ENCODE measurements around the gene SNRPA.

SNRPA gene

GRCh38 chr19:40743926-40744325 is 7.1 kb upstream of the SNRPA start:
- DNase-seq (ENCODE audit: low spot score) = no peak
- peaks cover 0 to 1% of the 10 kb centered on the region in 2 donors for H3K9me3 ChIP-seq (replicated peaks in 1 of 2; ENCODE audit: control insufficient read depth in 2 of 2, insufficient read depth in 1 of 2, low read depth in 1 of 2, low read length in 2 of 2)
- H3K23ac ChIP-seq (ENCODE audit: low read depth, low read length, poor library complexity) = peak overlapping the region; percentile 69
- no peak overlapping the region for H4K8ac ChIP-seq (ENCODE audit: low read depth, low read length)
- H3K27me3 ChIP-seq (ENCODE audit: control insufficient read depth in 3 of 3, insufficient read depth in 3 of 3, low read depth in 1 of 3, low read length in 3 of 3) = no peaks in the 10 kb centered on the region
- H3K4me2 ChIP-seq (ENCODE audit: insufficient read depth, low read length, poor library complexity, severe bottlenecking) = no peak overlapping the region
- H3K27ac ChIP-seq (replicated peaks; ENCODE audit: low read length) = no peak overlapping the region
- H2BK12ac ChIP-seq (ENCODE audit: low read length) = peak overlapping the region; percentile 60
- H2BK120ac ChIP-seq (ENCODE audit: low read depth, low read length) = no peak overlapping the region
- H3K79me1 ChIP-seq (ENCODE audit: low read depth, low read length) = peaks cover 3% of the 10 kb centered on the region
- peaks cover 14 to 42% of the 10 kb centered on the region in 2 donors for H3K36me3 ChIP-seq (replicated peaks in 1 of 2; ENCODE audit: control insufficient read depth in 2 of 2, insufficient read depth in 2 of 2, low read length in 2 of 2)
- no peak overlapping the region for H2BK15ac ChIP-seq (ENCODE audit: low read length)
- no peak overlapping the region for H3K4ac ChIP-seq (ENCODE audit: low read length)
- H3K18ac ChIP-seq (ENCODE audit: low read length) = no peak overlapping the region
- no peak overlapping the region for H3K4me3 ChIP-seq (ENCODE audit: low read length in 2 of 2)
- H2BK5ac ChIP-seq (ENCODE audit: low read length) = peak overlapping the region; percentile 29
- peak overlapping the region; percentile 27 for H3K9ac ChIP-seq (ENCODE audit: low read depth, low read length, poor library complexity)
- peak overlapping the region; percentile 19 for H2AK5ac ChIP-seq (ENCODE audit: low read depth, low read length)
- no peak overlapping the region for H2AFZ ChIP-seq (ENCODE audit: low read length)
- peaks cover 2 to 3% of the 10 kb centered on the region in 2 donors for H3K4me1 ChIP-seq (ENCODE audit: control insufficient read depth in 2 of 2, insufficient read depth in 1 of 2, low read depth in 1 of 2, low read length in 2 of 2)
- peak overlapping the region; percentile 53 for H4K91ac ChIP-seq (ENCODE audit: low read depth, low read length, poor library complexity)
- H3K14ac ChIP-seq (ENCODE audit: low read length) = no peak overlapping the region
- no CpG with 5 or more reads among the region's 10 CpGs for WGBS, 2 donors (ENCODE audit: extremely low coverage in 2 of 2, insufficient read length in 2 of 2, insufficient replicate concordance in 1 of 2)

- Histone ChIP-seq H4K91ac (ENCODE audit: low read depth, low read length, poor library complexity) (no peak overlapping the region), H2AK5ac (ENCODE audit: low read depth, low read length) (peak overlapping the region; percentile 19), H3K4me3 (ENCODE audit: low read length in 2 of 2) (no peak overlapping the region), H4K8ac (ENCODE audit: low read depth, low read length) (no peak overlapping the region), H3K36me3 (replicated peaks in 1 of 2; ENCODE audit: control insufficient read depth in 2 of 2, insufficient read depth in 2 of 2, low read length in 2 of 2) (peaks cover 7 to 34% of the 10 kb centered on the region in 2 donors), H3K4ac (ENCODE audit: low read length) (no peak overlapping the region), H3K18ac (ENCODE audit: low read length) (no peak overlapping the region), H3K4me2 (ENCODE audit: insufficient read depth, low read length, poor library complexity, severe bottlenecking) (no peak overlapping the region), H3K9ac (ENCODE audit: low read depth, low read length, poor library complexity) (no peak overlapping the region), H3K4me1 (ENCODE audit: control insufficient read depth in 2 of 2, insufficient read depth in 1 of 2, low read depth in 1 of 2, low read length in 2 of 2) (peaks cover 9 to 10% of the 10 kb centered on the region in 2 donors), H3K23ac (ENCODE audit: low read depth, low read length, poor library complexity) (no peak overlapping the region), H3K9me3 (replicated peaks in 1 of 2; ENCODE audit: control insufficient read depth in 2 of 2, insufficient read depth in 1 of 2, low read depth in 1 of 2, low read length in 2 of 2) (peaks cover 0 to 1% of the 10 kb centered on the region in 2 donors), H3K27ac (replicated peaks; ENCODE audit: low read length) (no peak overlapping the region), H3K14ac (ENCODE audit: low read length) (no peak overlapping the region), H2BK5ac (ENCODE audit: low read length) (no peak overlapping the region), H3K27me3 (ENCODE audit: control insufficient read depth in 3 of 3, insufficient read depth in 3 of 3, low read depth in 1 of 3, low read length in 3 of 3) (no peaks in the 10 kb centered on the region), H2BK120ac (ENCODE audit: low read depth, low read length) (no peak overlapping the region), H2AFZ (ENCODE audit: low read length) (no peak overlapping the region), H2BK12ac (ENCODE audit: low read length) (no peak overlapping the region), H3K79me1 (ENCODE audit: low read depth, low read length) (no peaks in the 10 kb centered on the region), H2BK15ac (ENCODE audit: low read length) (no peak overlapping the region)
- no CpG with 5 or more reads among the region's 17 CpGs for WGBS, 2 donors (ENCODE audit: extremely low coverage in 2 of 2, insufficient read length in 2 of 2, insufficient replicate concordance in 1 of 2)
- no peak for DNase-seq (ENCODE audit: low spot score)
Measured at GRCh38 chr19:40744554-40745401, 6.2 kb upstream of the SNRPA start.

GRCh38 chr19:40745402-40745780 is 5.6 kb upstream of the SNRPA start:
- H3K14ac ChIP-seq (ENCODE audit: low read length) = no peak overlapping the region
- H3K27ac ChIP-seq (replicated peaks; ENCODE audit: low read length) = no peak overlapping the region
- H2AFZ ChIP-seq (ENCODE audit: low read length) = no peak overlapping the region
- no peak overlapping the region for H3K4me2 ChIP-seq (ENCODE audit: insufficient read depth, low read length, poor library complexity, severe bottlenecking)
- peaks cover 6 to 30% of the 10 kb centered on the region in 2 donors for H3K36me3 ChIP-seq (replicated peaks in 1 of 2; ENCODE audit: control insufficient read depth in 2 of 2, insufficient read depth in 2 of 2, low read length in 2 of 2)
- no peak overlapping the region for H4K8ac ChIP-seq (ENCODE audit: low read depth, low read length)
- no peak overlapping the region for H3K4me3 ChIP-seq (ENCODE audit: low read length in 2 of 2)
- H2BK12ac ChIP-seq (ENCODE audit: low read length) = no peak overlapping the region
- no CpG with 5 or more reads among the region's 7 CpGs for WGBS, 2 donors (ENCODE audit: extremely low coverage in 2 of 2, insufficient read length in 2 of 2, insufficient replicate concordance in 1 of 2)
- no peak overlapping the region for H2BK120ac ChIP-seq (ENCODE audit: low read depth, low read length)
- H3K27me3 ChIP-seq (ENCODE audit: control insufficient read depth in 3 of 3, insufficient read depth in 3 of 3, low read depth in 1 of 3, low read length in 3 of 3) = no peaks in the 10 kb centered on the region
- H2AK5ac ChIP-seq (ENCODE audit: low read depth, low read length) = no peak overlapping the region
- H2BK15ac ChIP-seq (ENCODE audit: low read length) = no peak overlapping the region
- no peak overlapping the region for H4K91ac ChIP-seq (ENCODE audit: low read depth, low read length, poor library complexity)
- H3K4ac ChIP-seq (ENCODE audit: low read length) = no peak overlapping the region
- no peaks in the 10 kb centered on the region for H3K79me1 ChIP-seq (ENCODE audit: low read depth, low read length)
- no peak for DNase-seq (ENCODE audit: low spot score)
- H3K23ac ChIP-seq (ENCODE audit: low read depth, low read length, poor library complexity) = no peak overlapping the region
- H3K9ac ChIP-seq (ENCODE audit: low read depth, low read length, poor library complexity) = no peak overlapping the region
- H3K9me3 ChIP-seq (replicated peaks in 1 of 2; ENCODE audit: control insufficient read depth in 2 of 2, insufficient read depth in 1 of 2, low read depth in 1 of 2, low read length in 2 of 2) = peaks cover 0 to 1% of the 10 kb centered on the region in 2 donors
- no peak overlapping the region for H3K18ac ChIP-seq (ENCODE audit: low read length)
- peaks cover 9 to 12% of the 10 kb centered on the region in 2 donors for H3K4me1 ChIP-seq (ENCODE audit: control insufficient read depth in 2 of 2, insufficient read depth in 1 of 2, low read depth in 1 of 2, low read length in 2 of 2)
- no peak overlapping the region for H2BK5ac ChIP-seq (ENCODE audit: low read length)

- H3K9ac ChIP-seq (ENCODE audit: low read depth, low read length, poor library complexity) = no peak overlapping the region
- H3K4me3 ChIP-seq (ENCODE audit: low read length in 2 of 2) = no peak overlapping the region
- no CpG with 5 or more reads among the region's 7 CpGs for WGBS, 2 donors (ENCODE audit: extremely low coverage in 2 of 2, insufficient read length in 2 of 2, insufficient replicate concordance in 1 of 2)
- no peak overlapping the region for H3K14ac ChIP-seq (ENCODE audit: low read length)
- peaks cover 2% of the 10 kb centered on the region for H3K79me1 ChIP-seq (ENCODE audit: low read depth, low read length)
- H3K27ac ChIP-seq (replicated peaks; ENCODE audit: low read length) = no peak overlapping the region
- no peak overlapping the region for H2BK120ac ChIP-seq (ENCODE audit: low read depth, low read length)
- H3K4ac ChIP-seq (ENCODE audit: low read length) = no peak overlapping the region
- H3K27me3 ChIP-seq (ENCODE audit: control insufficient read depth in 3 of 3, insufficient read depth in 3 of 3, low read depth in 1 of 3, low read length in 3 of 3) = no peaks in the 10 kb centered on the region
- H3K36me3 ChIP-seq (replicated peaks in 1 of 2; ENCODE audit: control insufficient read depth in 2 of 2, insufficient read depth in 2 of 2, low read length in 2 of 2) = peaks cover 2 to 19% of the 10 kb centered on the region in 2 donors
- H2BK5ac ChIP-seq (ENCODE audit: low read length) = no peak overlapping the region
- no peak overlapping the region for H3K23ac ChIP-seq (ENCODE audit: low read depth, low read length, poor library complexity)
- H2BK15ac ChIP-seq (ENCODE audit: low read length) = no peak overlapping the region
- no peak for DNase-seq (ENCODE audit: low spot score)
- no peak overlapping the region for H2AK5ac ChIP-seq (ENCODE audit: low read depth, low read length)
- H3K4me2 ChIP-seq (ENCODE audit: insufficient read depth, low read length, poor library complexity, severe bottlenecking) = no peak overlapping the region
- H4K91ac ChIP-seq (ENCODE audit: low read depth, low read length, poor library complexity) = no peak overlapping the region
- no peak overlapping the region for H2BK12ac ChIP-seq (ENCODE audit: low read length)
- H2AFZ ChIP-seq (ENCODE audit: low read length) = no peak overlapping the region
- H3K18ac ChIP-seq (ENCODE audit: low read length) = no peak overlapping the region
- peaks cover 9 to 12% of the 10 kb centered on the region in 2 donors for H3K4me1 ChIP-seq (ENCODE audit: control insufficient read depth in 2 of 2, insufficient read depth in 1 of 2, low read depth in 1 of 2, low read length in 2 of 2)
- no peak overlapping the region for H4K8ac ChIP-seq (ENCODE audit: low read depth, low read length)
- H3K9me3 ChIP-seq (replicated peaks in 1 of 2; ENCODE audit: control insufficient read depth in 2 of 2, insufficient read depth in 1 of 2, low read depth in 1 of 2, low read length in 2 of 2) = no peaks in the 10 kb centered on the region
Measured at GRCh38 chr19:40747536-40747935, 3.5 kb upstream of the SNRPA start.

Measured in neuronal stem cell (in vitro differentiated cells).